BLaER1 (cell line): ENCODE measurements around the gene HOXA3.

Experiments
- H3K27ac ChIP-seq: shearing (Covaris generic); formaldehyde crosslinking; 2 replicates; pipeline ENCODE4 v1.8.1; 2022
- H3K27me3 ChIP-seq: shearing (Covaris generic); formaldehyde crosslinking; 2 replicates; pipeline ENCODE4 v1.8.1; 2022
- H3K36me3 ChIP-seq: shearing (Covaris generic); formaldehyde crosslinking; 2 replicates; pipeline ENCODE4 v1.8.1; 2022
- H3K4me1 ChIP-seq: shearing (Covaris generic); formaldehyde crosslinking; 2 replicates; pipeline ENCODE4 v1.8.1; 2022
- H3K4me2 ChIP-seq: shearing (Covaris generic); formaldehyde crosslinking; 2 replicates; pipeline ENCODE4 v1.8.1; 2022
- H3K4me3 ChIP-seq: shearing (Covaris generic); formaldehyde crosslinking; 2 replicates; pipeline ENCODE4 v1.8.1; 2022
- H3K9ac ChIP-seq: shearing (Covaris generic); formaldehyde crosslinking; 2 replicates; pipeline ENCODE4 v1.8.1; 2022
- H3K9me3 ChIP-seq: shearing (Covaris generic); formaldehyde crosslinking; 2 replicates; pipeline ENCODE4 v1.8.1; 2022
- H4K20me1 ChIP-seq: shearing (Covaris generic); formaldehyde crosslinking; 2 replicates; pipeline ENCODE4 v1.8.1; 2022
- Cebpa-rat ChIP-seq: shearing (Covaris generic); IDR thresholded peaks from 2 replicates; pipeline ENCODE4 v1.8.1; 2022

HOXA3 gene

GRCh38 chr7:27114881-27115220 is 37.5 kb downstream of the HOXA3 start:
- no peak overlapping the region for H3K27ac ChIP-seq
- no peak overlapping the region for H3K4me2 ChIP-seq
- H3K9ac ChIP-seq, result no peak overlapping the region
- H3K9me3 ChIP-seq, result peaks cover 16% of the 10 kb centered on the region
- H4K20me1 ChIP-seq, result no peaks in the 10 kb centered on the region
- TF ChIP-seq Cebpa-rat, result no peak
- H3K4me3 ChIP-seq, result no peak overlapping the region
- no peaks in the 10 kb centered on the region for H3K4me1 ChIP-seq
- no peaks in the 10 kb centered on the region for H3K36me3 ChIP-seq
- no peaks in the 10 kb centered on the region for H3K27me3 ChIP-seq

GRCh38 chr7:27113991-27114769 is 38.2 kb downstream of the HOXA3 start:
- Histone ChIP-seq H3K27ac (no peak overlapping the region), H3K4me3 (no peak overlapping the region), H4K20me1 (no peaks in the 10 kb centered on the region), H3K4me2 (no peak overlapping the region), H3K27me3 (no peaks in the 10 kb centered on the region), H3K9ac (no peak overlapping the region), H3K4me1 (no peaks in the 10 kb centered on the region), H3K9me3 (peaks cover 19% of the 10 kb centered on the region), H3K36me3 (no peaks in the 10 kb centered on the region)
- no peak for TF ChIP-seq Cebpa-rat

GRCh38 chr7:27112955-27113949 is 39.1 kb downstream of the HOXA3 start:
- H3K4me2 ChIP-seq, result no peak overlapping the region

GRCh38 chr7:27112361-27112760 is 40.0 kb downstream of the HOXA3 start:
- TF ChIP-seq Cebpa-rat, result no peak
- no peaks in the 10 kb centered on the region for H4K20me1 ChIP-seq
- H3K9ac ChIP-seq, result no peak overlapping the region
- no peaks in the 10 kb centered on the region for H3K27me3 ChIP-seq
- peaks cover 37% of the 10 kb centered on the region for H3K9me3 ChIP-seq
- H3K4me2 ChIP-seq, result no peak overlapping the region
- H3K4me3 ChIP-seq, result no peak overlapping the region
- no peaks in the 10 kb centered on the region for H3K36me3 ChIP-seq
- no peak overlapping the region for H3K27ac ChIP-seq
- no peaks in the 10 kb centered on the region for H3K4me1 ChIP-seq

More at GRCh38 chr7:27112955-27113949, 39.1 kb downstream of the HOXA3 start:
- peaks cover 28% of the 10 kb centered on the region for H3K9me3 ChIP-seq
- no peaks in the 10 kb centered on the region for H4K20me1 ChIP-seq
- H3K9ac ChIP-seq, result no peak overlapping the region
- no peaks in the 10 kb centered on the region for H3K27me3 ChIP-seq
- H3K4me1 ChIP-seq, result no peaks in the 10 kb centered on the region
- no peak overlapping the region for H3K4me3 ChIP-seq
- H3K27ac ChIP-seq, result no peak overlapping the region
- no peak for TF ChIP-seq Cebpa-rat
- no peaks in the 10 kb centered on the region for H3K36me3 ChIP-seq

DNA sequence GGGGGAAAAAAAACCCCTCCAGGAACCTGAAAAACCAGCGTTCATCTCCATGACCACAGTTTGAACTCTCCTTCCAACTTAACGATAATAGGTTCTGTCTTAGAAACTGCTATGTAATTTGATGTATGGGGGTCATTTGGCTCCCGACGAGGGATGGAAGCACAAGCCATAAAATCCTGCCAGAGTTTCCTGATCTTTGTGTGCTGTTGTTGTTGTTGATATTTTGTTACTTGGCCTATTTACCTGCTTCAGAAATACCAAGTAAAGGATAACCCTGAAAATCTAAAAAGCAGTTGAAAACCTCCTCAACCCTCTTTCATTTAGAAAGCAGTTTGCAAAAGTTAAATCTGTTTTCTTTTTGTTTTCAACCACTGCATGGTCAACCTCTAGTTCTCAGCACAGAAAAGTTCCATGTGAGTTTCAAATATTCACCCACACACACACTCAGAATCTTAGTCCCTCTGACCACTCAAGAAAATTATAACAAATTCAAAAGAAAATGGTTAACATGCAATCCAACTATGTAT is 40.6 kb downstream of the HOXA3 start:
- Histone ChIP-seq H3K9me3 (peaks cover 40% of the 10 kb centered on the region), H4K20me1 (no peaks in the 10 kb centered on the region), H3K4me3 (no peak overlapping the region), H3K9ac (no peak overlapping the region), H3K36me3 (no peaks in the 10 kb centered on the region), H3K27me3 (no peaks in the 10 kb centered on the region), H3K4me2 (no peak overlapping the region), H3K4me1 (no peaks in the 10 kb centered on the region), H3K27ac (no peak overlapping the region)
- TF ChIP-seq Cebpa-rat, result no peak

DNA sequence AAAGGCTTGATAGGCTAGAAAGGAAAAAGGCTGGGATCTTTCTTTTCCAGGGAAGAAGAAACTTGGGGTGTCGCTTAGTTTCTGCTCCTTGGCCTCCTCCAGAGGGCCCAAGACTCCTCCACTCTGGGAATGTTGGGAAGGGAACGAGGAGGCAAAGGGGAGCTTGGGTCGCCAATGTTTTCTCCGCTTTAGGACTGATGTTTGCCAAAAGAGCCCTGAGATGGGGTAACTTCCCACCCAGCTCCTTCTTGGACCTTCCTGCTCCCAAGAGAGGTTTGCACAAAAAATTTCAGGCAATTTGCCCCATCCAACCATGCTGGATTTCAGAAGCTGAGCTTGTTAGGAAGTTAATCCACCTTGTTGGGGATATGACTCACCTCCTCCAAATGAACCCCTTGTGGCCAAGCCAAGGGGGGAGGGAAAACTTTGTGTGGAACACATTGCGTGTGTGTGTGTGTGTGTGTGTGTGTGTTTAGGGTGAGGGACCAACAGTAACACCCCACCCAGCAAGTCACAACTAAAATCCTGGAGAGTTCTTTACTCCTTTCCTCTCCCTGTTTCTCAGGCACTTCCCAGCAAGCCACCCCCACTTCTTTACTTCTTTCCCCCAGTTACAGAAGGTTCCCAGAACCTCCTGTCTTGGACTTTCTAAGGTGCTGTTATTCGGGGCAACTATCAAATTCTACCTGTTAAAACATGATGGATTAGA is 41.2 kb downstream of the HOXA3 start:
- H3K9me3 ChIP-seq, result peaks cover 46% of the 10 kb centered on the region
- H3K36me3 ChIP-seq, result no peaks in the 10 kb centered on the region
- no peaks in the 10 kb centered on the region for H4K20me1 ChIP-seq
- H3K9ac ChIP-seq, result no peak overlapping the region
- no peaks in the 10 kb centered on the region for H3K4me1 ChIP-seq
- H3K4me2 ChIP-seq, result no peak overlapping the region
- no peak for TF ChIP-seq Cebpa-rat
- H3K27me3 ChIP-seq, result no peaks in the 10 kb centered on the region
- H3K27ac ChIP-seq, result no peak overlapping the region
- H3K4me3 ChIP-seq, result no peak overlapping the region

DNA sequence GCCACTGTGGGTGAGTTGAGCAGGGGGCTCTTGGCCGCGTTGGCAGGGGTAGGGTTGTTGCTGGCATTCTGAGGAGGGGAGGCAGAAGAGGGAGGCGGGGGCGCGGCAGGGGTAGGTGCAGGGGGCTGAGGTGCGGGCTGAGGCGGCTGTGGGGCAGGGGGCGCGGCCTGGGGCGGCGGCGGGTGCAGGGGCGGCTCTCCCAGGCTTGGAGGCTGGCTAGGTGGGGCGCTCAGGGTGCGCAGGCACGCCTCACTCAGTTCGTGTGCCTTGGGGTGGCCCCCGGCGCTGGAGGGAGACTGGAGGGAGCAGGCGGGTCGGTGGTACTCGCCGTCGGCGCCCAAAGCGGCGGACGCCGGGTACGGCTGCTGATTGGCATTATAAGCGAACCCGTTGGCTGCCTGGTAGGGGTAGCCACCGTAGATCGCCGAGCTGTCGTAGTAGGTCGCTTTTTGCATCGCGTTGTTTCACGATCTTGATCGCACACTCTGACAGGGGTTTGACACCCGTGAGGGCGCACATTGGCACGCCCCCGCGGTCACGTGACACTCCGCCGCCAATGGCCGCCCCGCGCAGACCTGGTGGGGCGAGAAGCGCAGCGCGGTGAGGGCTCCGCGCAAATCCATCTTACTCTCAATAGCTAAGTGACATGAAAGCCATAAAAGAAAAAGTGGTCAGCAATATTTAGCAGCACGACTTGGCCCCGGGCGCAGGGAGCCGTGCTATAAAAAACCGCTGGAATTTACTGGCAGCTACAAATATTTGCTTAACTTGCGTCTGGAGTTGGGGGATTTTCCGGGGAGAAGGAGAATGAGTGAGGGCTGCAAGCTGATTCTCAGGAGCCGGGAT is 42.0 kb downstream of the HOXA3 start:
- no peaks in the 10 kb centered on the region for H3K27me3 ChIP-seq
- no peaks in the 10 kb centered on the region for H3K4me1 ChIP-seq

DNA sequence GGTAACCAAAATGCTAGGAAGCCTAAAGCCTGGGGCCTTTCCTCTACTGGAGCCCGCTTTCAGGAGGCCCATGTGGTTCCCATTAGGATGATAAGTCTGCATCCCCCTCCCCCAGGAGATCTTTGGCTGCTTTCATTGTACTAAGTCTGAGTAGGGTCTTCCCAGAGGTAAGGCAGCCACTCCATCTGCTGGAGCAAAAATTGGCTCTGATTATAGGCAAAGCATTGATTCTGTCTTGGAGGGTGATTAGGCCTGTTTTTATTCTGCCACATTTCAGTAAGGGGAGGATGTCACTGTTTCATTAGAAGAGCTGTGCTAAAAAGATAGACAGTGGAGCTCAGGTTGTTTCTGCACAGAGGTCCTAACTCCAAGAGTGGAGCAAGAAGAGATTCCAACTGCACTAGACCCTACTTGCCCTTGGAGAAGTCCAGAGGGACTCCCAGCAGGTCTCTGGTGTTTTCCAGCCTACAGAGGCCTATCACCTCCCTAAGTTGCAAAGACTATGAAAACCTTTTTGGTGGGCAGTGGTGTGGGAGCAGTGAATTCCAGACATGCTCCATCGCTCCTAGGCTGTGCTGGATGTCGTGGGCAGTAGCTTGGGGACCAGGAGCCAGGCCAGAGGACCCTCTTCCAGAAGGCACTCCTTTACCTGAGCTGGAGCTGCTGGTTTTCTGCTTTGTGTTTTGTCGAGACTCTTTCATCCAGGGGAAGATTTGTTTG is 42.8 kb downstream of the HOXA3 start:
- TF ChIP-seq Cebpa-rat, result no peak
- no peak overlapping the region for H3K27ac ChIP-seq
- no peak overlapping the region for H3K4me2 ChIP-seq
- H3K4me3 ChIP-seq, result no peak overlapping the region
- no peaks in the 10 kb centered on the region for H3K4me1 ChIP-seq
- H3K36me3 ChIP-seq, result no peaks in the 10 kb centered on the region
- H3K9me3 ChIP-seq, result peaks cover 48% of the 10 kb centered on the region
- H3K9ac ChIP-seq, result no peak overlapping the region
- no peaks in the 10 kb centered on the region for H3K27me3 ChIP-seq
- H4K20me1 ChIP-seq, result no peaks in the 10 kb centered on the region

More for the DNA sequence above, 42.0 kb downstream of the HOXA3 start:
- Histone ChIP-seq H3K36me3 (no peaks in the 10 kb centered on the region), H3K4me3 (no peak overlapping the region), H3K27ac (no peak overlapping the region), H3K9ac (no peak overlapping the region), H4K20me1 (no peaks in the 10 kb centered on the region), H3K9me3 (peaks cover 48% of the 10 kb centered on the region), H3K4me2 (no peak overlapping the region)
- TF ChIP-seq Cebpa-rat, result no peak
